Osteoblast (primary cell): Measurements from ENCODE around the gene VAV2. TPM values are rescaled to one million over a fixed set of nuclear protein-coding genes. Genes with fewer than 3 reads are reported as not detected.

Experiments
- DNase-seq: peaks from one replicate; pipeline ENCODE4 v3.0.0; 2011; ENCODE audit warnings: low spot score, mixed read lengths; ENCODE audit not compliant: insufficient read length; ENCODE audit errors: missing footprints
- H2AFZ ChIP-seq: 2 replicates; pipeline ENCODE4 v1.6.0; 2011; ENCODE audit warnings: mild to moderate bottlenecking, low read length
- H3K27ac ChIP-seq: 2 replicates; pipeline ENCODE4 v1.5.1; 2011; ENCODE audit warnings: mild to moderate bottlenecking, low read depth, low read length, moderate library complexity
- H3K27me3 ChIP-seq: 2 replicates; pipeline ENCODE4 v1.6.0; 2012; ENCODE audit warnings: mild to moderate bottlenecking, control low read depth, inconsistent platforms, low read length, moderate library complexity; ENCODE audit not compliant: insufficient read depth
- H3K36me3 ChIP-seq: 2 replicates; pipeline ENCODE4 v1.5.1; 2011; ENCODE audit warnings: mild to moderate bottlenecking, low read length, control low read depth, moderate library complexity; ENCODE audit not compliant: insufficient read depth
- H3K4me1 ChIP-seq: 2 replicates; pipeline ENCODE4 v1.5.1; 2011; ENCODE audit warnings: mild to moderate bottlenecking, low read length, control low read depth, moderate library complexity; ENCODE audit not compliant: insufficient read depth
- H3K4me2 ChIP-seq: 2 replicates; pipeline ENCODE4 v1.6.0; 2011; ENCODE audit warnings: mild to moderate bottlenecking, low read length; ENCODE audit not compliant: insufficient read depth
- H3K4me3 ChIP-seq: fragments of 200-600 bp; sonication (generic); 3 replicates; pipeline ENCODE4 v1.5.1; 2012; ENCODE audit warnings: mild to moderate bottlenecking, low read length, inconsistent platforms; ENCODE audit not compliant: insufficient read depth
- H3K79me2 ChIP-seq: 2 replicates; pipeline ENCODE4 v1.6.0; 2012; ENCODE audit warnings: mild to moderate bottlenecking, low read length, control low read depth, inconsistent platforms; ENCODE audit not compliant: insufficient read depth
- H3K9me3 ChIP-seq: 2 replicates; pipeline ENCODE4 v1.5.1; 2011; ENCODE audit warnings: low read depth, low read length, control low read depth
- H4K20me1 ChIP-seq: 2 replicates; pipeline ENCODE4 v1.6.0; 2012; ENCODE audit warnings: mild to moderate bottlenecking, low read length, control low read depth; ENCODE audit not compliant: insufficient read depth
- CTCF ChIP-seq: IDR thresholded peaks from 2 replicates; pipeline ENCODE4 v1.5.1; 2011; ENCODE audit warnings: mild to moderate bottlenecking, low read depth, low read length, moderate library complexity; ENCODE audit errors: extremely low read depth
- total RNA-seq: library from RNA; depleted of rRNA; stranded (reverse); fragments of >200 nt; gene quantifications from 2 replicates; pipeline ENCODE4 v1.2.3, GENCODE V29; 2012

The VAV2 gene
- total RNA-seq, 1 donor = 8.0 TPM

DNA sequence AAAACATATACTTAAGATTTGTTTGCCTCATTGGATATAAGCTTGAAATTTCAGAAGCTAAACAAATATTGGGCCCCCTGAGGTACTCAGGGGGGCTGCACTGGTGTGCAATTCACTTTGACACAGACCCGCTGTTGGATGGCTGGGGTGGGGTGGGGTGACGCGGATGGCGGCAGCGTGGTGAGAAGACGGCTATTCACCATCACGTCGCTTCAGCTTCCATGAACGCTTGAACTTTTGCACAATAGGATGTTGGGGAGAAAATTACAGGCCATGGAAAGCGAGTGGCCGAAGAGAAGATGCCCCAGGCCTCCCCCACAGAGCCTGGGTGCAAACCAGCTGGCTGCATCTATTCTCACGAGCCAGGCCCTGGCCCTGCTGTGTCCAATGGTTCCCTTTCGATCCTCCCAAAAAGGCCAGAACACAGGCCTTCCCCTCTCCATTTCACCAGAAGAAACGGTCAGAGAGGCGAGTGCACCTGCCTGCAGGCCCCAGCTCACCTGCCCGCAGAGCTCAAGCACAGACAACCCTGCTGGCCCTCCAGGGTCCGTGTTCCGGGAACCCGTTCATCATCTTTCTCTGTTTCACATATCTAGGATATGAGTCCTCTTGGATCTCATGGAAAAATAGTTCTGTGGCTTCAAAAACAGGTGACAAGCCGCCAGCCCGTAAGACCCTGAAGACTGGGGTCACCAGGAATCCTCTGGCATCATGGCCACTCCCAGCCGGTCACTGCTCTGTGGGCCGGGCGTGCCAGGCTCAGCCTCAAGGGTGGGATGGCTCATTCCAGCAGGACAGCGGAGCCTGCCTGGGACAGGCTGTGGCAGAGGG, 207.2 kb downstream of the VAV2 start:
- peak; percentile 70 for DNase-seq
- Histone ChIP-seq H3K4me1 (no peaks in the 10 kb centered on the region), H4K20me1 (peaks cover 7% of the 10 kb centered on the region), H3K27me3 (no peaks in the 10 kb centered on the region), H3K36me3 (peaks cover 29% of the 10 kb centered on the region), H3K79me2 (no peaks in the 10 kb centered on the region), H2AFZ (no peak overlapping the region), H3K9me3 (no peaks in the 10 kb centered on the region), H3K4me3 (no peak overlapping the region), H3K27ac (no peak overlapping the region), H3K4me2 (no peak overlapping the region)
- no peak for TF ChIP-seq CTCF

DNA sequence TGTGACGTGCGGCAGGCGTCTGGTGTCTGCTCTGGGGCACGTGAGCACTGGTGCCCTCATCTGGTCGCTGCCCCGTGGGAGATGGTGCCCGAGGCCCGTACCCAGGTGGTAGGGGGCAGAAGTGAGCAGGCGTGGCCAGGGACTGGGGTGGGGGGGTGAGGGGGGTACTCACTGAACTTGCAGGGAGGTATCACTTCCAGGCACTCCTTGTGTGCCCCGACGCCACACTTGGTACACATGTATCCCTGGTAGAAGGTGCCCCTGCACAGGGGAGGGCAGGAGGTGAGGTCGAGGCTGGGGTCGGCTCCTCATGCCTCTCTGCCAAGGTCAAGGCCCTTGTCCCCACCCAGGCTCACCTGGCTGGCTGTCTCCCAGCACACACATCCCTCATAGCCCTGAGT, 208.8 kb downstream of the VAV2 start:
- Histone ChIP-seq H3K79me2 (no peaks in the 10 kb centered on the region), H3K36me3 (peaks cover 19% of the 10 kb centered on the region), H3K4me1 (no peaks in the 10 kb centered on the region), H3K4me3 (no peak overlapping the region), H3K27ac (no peak overlapping the region), H3K9me3 (no peaks in the 10 kb centered on the region), H4K20me1 (peaks cover 7% of the 10 kb centered on the region), H3K27me3 (no peaks in the 10 kb centered on the region), H3K4me2 (no peak overlapping the region), H2AFZ (no peak overlapping the region)
- no peak for TF ChIP-seq CTCF
- DNase-seq = no peak

DNA sequence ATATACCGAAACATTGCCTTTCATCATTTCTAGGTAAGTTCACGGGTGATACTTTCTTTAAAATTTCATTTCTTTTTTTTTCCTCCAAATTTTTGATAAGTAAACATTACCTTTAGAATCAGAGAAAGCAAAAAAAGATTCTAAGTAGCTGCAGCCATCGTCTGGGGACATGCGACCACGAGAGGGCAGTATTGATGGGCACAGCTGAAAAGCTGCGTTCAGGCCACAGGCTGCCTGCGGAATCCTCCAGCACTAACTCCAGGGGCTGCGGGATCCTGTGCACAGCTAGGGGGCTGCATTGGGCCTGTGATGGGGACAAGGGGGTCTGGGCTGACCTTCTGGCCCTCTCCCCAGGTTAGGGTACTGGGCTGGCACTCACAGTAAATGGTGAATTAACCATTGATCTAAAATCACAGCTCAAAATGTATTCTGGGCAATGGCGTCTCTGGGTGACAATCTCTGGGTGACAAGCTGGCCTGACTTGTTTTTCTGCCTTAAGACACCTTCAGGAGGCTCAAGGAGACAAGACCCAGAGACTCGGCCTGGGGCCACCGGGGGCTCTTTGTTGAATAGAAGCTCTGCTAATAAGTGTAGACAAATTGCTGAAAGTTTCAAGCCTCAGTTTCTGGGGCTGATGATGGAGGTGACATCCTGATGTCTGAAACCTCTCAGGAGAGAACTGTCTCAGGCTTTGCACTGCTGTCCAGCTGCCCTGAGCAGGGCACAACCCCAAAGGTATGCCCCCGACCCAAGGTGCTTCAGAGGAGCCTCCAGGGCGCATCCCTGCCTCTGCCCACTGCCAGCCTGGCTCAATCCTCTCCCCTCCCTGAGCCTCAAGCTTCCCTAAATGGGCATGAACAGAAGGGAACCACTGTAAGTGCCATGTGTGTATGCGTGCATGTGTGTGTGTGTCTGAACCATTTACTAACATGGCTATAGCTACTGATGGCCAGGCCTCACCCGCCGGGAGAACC, 209.7 kb downstream of the VAV2 start:
- no peaks in the 10 kb centered on the region for H3K9me3 ChIP-seq
- TF ChIP-seq CTCF = peak; percentile 87
- H3K4me3 ChIP-seq = no peak overlapping the region
- peaks cover 24% of the 10 kb centered on the region for H3K36me3 ChIP-seq
- peaks cover 7% of the 10 kb centered on the region for H4K20me1 ChIP-seq
- H3K79me2 ChIP-seq = no peaks in the 10 kb centered on the region
- H3K27ac ChIP-seq = no peak overlapping the region
- H2AFZ ChIP-seq = no peak overlapping the region
- peak; percentile 98 for DNase-seq
- H3K27me3 ChIP-seq = no peaks in the 10 kb centered on the region
- no peak overlapping the region for H3K4me2 ChIP-seq
- H3K4me1 ChIP-seq = no peaks in the 10 kb centered on the region

DNA sequence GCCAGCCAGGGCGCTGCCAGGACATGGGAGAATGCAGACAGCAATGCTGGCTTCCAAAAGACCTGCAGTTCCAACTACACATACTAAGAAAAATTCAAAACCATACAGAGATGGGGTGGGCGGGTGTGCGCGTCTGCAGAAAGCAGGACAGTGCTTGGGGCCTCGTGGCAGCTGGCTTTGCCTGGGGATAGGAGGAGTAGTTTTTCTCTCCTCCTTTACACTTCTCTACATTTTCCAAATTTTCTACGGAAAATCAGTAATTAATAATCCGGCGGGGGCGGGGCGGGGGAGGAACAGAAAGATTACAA, 210.3 kb downstream of the VAV2 start:
- Histone ChIP-seq H3K36me3 (peaks cover 31% of the 10 kb centered on the region), H3K27ac (no peak overlapping the region), H3K4me3 (no peak overlapping the region)

More for the DNA sequence above, 210.3 kb downstream of the VAV2 start:
- no peak for DNase-seq
- Histone ChIP-seq H3K9me3 (no peaks in the 10 kb centered on the region), H3K4me1 (no peaks in the 10 kb centered on the region), H4K20me1 (peaks cover 4% of the 10 kb centered on the region), H3K79me2 (no peaks in the 10 kb centered on the region), H3K4me2 (no peak overlapping the region), H2AFZ (no peak overlapping the region), H3K27me3 (no peaks in the 10 kb centered on the region)
- no peak for TF ChIP-seq CTCF
